Fibroblast of skin of right quadriceps (primary cell): Measurements from ENCODE around the gene TNS3.

Source experiments
- DNase-seq: peaks from one replicate; pipeline ENCODE4 v3.0.0-alpha.2; 2013

Gene TNS3

DNA sequence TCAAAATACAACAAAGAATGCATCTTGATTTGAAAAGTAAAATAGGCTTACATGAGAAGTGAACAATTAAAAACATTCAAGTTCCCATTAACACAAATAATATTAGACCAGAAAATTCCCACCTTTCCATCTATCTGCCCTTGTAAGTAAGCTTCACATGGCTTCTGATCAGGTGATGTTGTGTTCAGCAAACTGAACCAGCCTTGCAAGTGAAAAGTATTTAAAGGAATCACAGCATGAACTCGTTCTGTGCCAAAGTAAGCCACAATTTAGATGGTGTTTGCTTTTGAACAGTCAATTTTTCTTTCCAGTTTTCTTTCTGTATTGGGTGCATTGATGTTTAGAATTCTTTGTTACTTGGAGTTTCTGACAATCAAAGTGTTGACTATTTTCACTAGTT, 347.9 kb downstream of the TNS3 start:
- DNase-seq: no peak

GRCh38 chr7:47232751-47233412, 349.0 kb downstream of the TNS3 start:
- DNase-seq: peak; percentile 53

GRCh38 chr7:47231627-47232026, 350.3 kb downstream of the TNS3 start:
- DNase-seq: no peak

- peak; percentile 41 for DNase-seq
These were observed 350.9 kb downstream of the TNS3 start for GRCh38 chr7:47231032-47231431.

DNA sequence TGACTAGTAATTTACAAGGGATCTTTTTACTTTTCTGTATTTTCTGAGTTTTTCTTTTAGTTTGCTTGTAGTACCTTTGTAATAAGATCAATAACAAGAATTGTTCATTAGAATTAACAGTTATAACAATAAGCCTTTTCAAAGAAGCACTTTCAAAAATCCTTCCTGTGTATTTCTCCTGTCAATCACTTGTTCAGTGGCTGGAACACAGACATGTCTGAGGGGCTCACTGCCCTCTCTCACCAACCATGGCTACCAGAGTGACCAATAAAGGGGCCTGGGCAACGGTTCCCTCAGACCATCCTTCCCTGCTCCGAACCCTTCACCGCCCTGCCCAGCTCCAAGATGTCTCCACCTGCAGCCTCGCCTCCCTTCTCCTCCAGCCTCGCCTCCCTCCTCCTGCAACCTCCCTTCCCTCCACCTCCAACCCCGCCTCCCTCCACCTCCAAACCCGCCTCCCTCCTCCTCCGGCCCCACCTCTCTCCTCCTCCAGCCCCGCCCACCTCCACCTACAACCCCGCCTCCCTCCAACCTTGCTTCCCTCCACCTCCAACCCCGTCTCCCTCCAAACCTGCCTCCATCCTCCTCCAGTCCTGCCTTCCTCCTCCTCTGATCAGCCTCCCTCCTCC, 353.4 kb downstream of the TNS3 start:
- DNase-seq: no peak

GRCh38 chr7:47227762-47228177, 354.1 kb downstream of the TNS3 start:
- DNase-seq: peak; percentile 89

DNA sequence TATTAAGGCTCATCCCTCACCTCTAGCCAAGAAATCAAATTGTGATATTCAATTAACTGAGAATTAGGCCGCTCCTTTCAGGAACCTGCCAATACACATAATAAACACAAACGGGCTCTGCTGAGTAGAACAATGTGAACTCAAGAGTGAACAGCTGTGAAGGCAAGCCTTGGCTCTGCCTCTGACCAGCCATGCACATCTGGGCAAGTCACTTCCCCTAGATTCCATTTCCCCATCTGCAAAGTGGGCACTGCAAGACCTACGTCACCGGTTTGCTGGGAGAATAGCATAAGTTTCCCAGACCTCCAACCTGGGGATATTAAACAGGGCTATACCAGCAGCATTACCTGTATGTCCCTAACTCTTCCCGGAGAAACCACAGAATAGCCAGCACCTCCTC, 355.2 kb downstream of the TNS3 start:
- no peak for DNase-seq

GRCh38 chr7:47225387-47226131, 356.4 kb downstream of the TNS3 start:
- peak; percentile 52 for DNase-seq
